IPS DF 4.7 (cell line): ENCODE data around the gene VASP.

Experiments
- DNase-seq: peaks from one replicate; pipeline ENCODE4 v3.0.0-alpha.2; 2013; ENCODE audit warnings: low spot score; ENCODE audit errors: extremely low read depth

The VASP gene

DNA sequence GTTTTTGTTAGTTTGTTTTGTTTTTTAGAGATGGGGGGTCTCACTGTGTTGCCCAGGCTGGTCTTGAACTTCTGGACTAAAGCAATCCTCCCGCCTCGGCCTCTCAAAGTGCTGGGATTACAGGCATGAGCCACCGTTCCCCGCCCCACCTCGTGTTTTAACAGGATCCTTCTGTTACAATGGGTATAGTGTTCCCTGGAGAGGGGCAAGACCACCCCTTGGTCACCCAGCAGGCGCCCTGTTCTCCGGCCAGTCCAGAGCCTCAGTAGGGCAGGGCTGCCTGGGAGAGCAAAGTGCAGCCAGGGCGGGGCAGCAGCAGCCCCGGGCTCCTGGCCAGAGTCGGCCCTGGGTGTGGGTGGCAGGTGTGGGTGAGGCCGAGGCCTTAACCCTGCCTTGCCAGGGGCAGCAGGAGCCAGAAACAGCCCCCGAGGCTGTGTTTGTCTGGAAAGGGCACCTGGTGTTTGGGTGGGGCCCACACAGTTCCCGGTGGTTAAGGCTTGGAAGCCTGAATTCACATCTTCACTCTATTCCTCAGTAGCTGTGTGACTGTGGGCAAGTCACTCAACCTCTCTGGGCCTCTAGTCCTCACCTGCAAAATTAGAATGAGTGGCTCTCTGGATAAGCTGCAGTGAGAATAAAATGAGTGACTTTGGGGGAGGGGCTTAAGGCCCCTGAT lies 7.2 kb downstream of the VASP start:
- DNase-seq: no peak

DNA sequence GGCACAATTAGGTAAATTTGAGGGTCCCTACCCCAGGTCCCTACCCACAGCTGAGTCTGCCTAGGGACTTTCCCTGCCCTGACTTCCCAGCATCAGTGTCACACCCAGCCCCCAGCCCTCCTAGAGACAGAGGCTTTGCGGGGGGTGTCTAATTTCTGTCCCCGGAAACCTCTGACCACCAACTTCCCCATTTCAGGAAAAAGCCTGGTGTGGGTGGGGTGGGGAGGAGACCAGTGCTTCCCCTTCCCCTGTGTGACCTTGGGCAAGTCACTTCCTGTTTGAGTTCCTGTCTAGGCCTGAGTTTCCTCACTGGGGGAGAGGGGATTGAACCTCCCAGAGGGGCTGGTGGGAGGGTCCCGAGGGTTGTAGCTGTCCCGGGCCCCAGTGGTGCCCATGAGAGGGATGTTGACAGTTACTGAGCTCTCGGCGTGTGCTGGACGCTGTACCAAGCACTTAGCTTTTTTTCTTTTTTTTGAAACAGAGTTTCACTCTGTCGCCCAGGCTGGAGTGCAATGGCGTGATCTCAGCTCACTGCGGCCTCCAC lies 7.9 kb downstream of the VASP start:
- no peak for DNase-seq

DNA sequence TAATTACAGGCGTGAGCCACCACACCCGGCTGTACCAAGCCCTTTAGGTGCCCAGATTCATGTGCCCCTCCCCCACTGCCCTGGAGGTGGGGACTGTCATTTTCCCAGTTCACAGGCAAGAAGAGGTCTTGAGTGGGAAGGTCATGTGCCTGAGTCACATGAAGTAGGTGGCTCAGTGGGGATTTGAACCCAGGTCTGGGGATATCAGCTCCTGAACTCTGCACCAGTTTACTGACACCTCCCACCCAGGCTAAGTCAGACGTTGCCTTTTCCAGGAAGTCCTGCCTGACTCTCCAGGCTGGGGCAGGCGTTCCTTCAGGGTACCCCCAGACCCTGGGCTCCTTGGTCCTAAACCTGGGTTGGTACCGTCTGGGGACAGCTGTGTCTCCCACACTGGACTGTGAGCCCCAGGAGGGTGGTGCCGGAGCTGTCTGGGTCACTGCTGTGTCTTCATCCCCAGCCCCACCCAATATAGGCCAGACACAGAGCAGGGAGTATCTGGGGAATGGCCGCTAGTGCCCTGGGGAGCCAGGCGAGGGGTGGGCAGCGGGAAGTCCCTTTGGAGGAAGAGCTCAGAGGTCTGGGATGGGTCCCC lies 8.6 kb downstream of the VASP start:
- no peak for DNase-seq

DNA sequence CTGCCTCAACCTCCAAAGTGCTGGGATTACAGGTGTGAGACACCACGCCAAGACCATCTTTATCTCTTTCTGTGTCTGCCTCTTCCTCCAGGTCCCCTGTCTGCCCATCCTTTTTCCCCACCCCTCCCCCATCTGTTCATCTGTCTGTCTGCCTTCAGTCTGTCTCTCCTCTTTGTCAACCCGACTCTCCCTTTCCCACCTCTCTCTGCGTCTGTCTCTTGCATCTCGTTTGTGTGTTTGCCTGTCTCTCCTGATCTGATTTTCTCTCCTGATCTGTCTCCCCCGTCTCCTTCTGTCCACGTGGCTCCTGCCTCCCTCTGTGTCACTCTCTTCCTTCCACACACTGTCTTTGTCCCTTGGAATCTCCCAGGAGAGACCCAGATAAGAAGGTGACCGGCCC lies 10.0 kb downstream of the VASP start:
- DNase-seq: no peak

DNA sequence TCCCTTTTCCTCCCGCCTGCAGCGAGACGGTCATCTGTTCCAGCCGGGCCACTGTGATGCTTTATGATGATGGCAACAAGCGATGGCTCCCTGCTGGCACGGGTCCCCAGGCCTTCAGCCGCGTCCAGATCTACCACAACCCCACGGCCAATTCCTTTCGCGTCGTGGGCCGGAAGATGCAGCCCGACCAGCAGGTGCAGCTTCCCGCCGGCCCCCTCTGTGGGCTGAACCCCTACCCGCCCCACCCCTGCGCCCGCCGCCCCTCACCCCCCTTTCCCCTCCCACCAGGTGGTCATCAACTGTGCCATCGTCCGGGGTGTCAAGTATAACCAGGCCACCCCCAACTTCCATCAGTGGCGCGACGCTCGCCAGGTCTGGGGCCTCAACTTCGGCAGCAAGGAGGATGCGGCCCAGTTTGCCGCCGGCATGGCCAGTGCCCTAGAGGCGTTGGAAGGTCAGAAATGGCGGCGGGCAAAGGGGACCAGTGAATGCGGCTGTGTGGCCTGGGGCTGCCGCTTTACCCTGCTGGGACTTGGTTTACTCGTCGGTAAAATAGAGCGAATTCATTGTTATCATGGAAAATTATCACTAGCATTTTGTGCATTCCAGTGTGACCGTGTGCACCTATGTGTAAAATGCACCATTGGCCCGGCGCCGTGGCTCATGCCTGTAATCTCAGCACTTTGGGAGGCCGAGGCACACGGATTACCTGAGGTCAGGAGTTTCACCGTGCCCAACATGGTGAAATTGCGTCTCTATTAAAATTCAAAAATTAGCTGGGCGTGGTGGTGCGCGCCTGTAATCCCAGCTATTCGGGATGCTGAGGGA lies 10.6 kb downstream of the VASP start:
- DNase-seq: no peak

DNA sequence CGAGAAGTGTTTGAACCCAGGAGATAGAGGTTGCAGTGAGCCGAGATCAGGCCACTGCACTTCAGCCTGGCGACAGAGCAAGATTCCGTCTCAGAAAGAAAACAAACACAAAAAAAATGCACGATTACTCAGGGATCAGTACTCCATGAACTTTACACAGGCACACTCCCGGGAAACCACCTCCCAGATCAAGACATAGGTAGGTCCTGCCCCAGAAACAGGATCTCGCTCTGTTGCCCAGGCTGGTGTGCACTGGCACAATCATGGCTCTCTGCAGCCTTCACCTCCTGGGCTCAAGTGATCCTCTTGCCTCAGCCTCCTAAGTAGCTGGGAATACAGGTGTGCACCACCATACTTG lies 11.2 kb downstream of the VASP start:
- no peak for DNase-seq

DNA sequence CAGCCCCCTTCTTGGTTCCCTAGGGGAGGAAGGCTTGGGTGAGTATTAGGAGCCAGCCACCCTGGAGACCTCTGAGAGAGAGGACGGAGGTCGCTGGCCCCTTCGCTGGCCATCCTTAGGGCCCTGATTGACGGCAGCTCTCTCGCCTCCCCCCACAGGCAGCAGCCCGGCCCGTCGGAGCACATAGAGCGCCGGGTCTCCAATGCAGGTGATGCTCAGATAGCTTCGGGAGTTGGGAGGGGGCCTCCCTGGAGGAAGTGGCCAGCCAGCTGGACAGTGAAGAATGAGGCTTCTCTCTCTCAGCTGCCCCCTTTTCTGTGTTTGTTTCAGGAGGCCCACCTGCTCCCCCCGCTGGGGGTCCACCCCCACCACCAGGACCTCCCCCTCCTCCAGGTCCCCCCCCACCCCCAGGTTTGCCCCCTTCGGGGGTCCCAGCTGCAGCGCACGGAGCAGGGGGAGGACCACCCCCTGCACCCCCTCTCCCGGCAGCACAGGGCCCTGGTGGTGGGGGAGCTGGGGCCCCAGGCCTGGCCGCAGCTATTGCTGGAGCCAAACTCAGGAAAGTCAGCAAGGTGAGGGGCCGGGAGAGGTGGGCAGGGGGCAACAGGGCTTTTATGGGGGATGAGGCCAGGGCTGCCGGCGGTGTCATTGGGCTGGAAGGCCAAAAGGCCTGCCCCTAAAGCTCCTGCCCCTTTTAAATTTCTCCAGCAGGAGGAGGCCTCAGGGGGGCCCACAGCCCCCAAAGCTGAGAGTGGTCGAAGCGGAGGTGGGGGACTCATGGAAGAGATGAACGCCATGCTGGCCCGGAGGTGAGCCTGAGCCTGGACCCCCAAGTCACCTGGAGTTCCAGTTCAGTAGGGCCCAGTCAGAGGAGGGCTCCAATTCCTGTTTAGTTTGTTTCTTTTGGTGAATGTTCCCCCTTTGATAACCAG lies 15.0 kb downstream of the VASP start:
- DNase-seq: no peak

DNA sequence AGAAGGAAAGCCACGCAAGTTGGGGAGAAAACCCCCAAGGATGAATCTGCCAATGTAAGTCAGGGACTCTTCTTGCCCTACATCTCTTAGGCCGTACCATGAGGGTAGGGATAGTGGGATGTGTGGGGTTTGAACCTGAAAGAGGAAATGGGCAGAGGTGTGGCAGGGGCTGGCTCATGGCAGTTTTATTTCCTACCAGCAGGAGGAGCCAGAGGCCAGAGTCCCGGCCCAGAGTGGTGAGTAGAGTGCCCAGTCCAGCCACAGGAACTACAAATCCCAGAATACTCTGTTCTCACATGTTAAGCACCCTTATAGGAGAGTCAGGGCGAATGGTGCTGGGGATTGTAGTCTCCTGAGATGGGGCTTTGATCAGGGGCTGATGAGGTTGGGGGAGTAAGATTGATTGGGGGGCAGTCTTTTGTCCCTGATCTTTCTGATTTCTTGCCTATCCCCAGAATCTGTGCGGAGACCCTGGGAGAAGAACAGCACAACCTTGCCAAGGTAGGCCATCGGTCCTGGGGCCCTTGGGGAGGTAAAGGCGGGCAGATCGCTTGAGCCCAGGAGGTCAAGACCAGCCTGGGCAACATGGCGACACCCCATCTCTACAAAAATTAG lies 16.5 kb downstream of the VASP start:
- DNase-seq: no peak

DNA sequence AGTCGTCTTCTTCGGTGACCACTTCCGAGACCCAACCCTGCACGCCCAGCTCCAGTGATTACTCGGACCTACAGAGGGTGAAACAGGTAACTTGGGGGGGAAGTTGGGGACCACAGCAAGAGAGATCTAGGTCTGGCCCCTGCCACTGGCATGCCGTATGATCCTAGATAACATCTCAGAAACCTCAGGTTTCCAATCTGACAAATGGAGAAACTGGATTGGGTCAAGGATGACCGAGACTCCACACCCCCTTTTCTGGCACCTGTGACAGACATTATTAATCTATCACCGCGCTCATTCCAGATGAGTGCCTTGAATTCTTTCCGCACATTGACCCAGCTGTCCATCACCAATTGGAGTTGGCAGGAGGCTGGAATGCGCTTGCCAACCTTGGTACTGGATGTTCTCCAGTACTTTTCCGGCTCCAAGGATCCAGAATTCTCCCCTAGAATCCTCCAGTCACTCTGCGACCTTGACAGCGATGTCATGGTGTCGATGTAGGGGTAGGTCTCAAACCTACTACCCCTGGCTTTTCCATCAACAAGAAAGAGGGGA lies 17.4 kb downstream of the VASP start:
- no peak for DNase-seq

DNA sequence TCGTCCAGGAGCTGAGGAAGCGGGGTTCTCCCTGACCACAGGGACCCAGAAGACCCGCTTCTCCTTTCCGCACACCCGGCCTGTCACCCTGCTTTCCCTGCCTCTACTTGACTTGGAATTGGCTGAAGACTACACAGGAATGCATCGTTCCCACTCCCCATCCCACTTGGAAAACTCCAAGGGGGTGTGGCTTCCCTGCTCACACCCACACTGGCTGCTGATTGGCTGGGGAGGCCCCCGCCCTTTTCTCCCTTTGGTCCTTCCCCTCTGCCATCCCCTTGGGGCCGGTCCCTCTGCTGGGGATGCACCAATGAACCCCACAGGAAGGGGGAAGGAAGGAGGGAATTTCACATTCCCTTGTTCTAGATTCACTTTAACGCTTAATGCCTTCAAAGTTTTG lies 18.9 kb downstream of the VASP start:
- no peak for DNase-seq

DNA sequence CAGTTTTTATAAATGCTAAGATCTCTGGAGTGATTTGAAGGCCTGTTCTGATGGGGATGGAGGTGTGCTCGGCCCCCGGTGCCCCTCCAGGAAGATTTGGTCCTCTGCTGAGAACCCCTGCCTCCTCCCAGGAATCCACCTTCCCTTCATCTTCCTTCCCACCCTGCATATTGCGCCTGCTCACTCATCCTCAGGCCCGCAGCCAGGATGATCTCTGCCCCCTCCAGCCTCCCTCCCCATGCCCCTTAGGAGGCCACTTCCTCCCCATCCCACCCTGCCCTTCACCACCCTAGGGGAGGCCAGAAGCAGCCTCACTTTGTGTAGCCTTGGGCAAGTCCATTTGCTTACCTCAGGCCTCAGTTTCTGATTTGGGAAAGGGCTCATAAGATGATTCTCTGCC lies 19.7 kb downstream of the VASP start:
- DNase-seq: no peak

DNA sequence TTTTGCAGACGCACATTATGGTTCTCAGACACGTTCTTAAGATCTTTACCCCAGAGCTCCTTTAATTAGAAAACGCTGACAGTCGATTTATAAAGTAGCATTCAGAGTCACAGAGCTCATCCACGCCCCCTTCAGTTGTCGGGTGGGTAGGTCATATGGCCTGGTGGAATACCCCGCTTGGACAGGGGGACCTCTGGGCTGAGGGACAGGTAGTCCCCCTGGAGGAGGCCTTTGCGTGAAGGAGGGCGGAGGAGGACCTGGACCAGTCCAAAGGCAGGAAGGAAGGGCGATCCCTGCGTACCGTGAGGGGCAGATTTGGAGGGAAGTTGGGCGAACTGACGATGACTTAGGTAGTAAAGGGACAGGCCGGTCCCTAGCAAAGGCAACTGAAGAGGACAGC lies 20.5 kb downstream of the VASP start:
- no peak for DNase-seq

DNA sequence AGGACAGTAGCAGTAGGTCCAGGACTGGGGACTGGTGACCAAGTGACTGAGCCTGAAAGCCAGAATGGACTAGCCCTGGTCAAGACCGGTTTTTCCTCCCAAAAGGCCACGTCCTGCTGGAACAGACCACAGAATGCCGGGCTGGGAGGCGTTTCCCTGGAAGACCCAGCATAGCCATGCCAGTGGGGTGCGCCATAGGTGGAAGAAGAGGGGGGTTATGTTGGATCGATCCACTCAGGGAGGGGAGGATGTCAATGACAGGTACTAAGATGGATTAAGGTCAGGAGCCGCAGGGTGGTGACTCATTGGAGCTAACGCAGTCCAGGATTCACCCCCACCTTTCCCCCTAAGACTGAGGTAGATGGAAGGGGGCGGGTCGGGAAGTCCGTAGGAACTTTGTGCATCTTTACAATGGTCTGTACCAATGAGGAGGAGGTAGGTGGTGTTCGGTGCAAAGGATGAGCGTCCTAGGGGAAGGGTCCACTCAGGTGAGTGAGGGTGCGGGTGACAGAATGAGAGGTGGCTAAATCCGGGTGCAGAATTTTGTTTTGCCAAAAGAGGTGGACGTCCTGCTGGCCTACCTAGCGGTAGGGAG lies 21.0 kb downstream of the VASP start:
- DNase-seq: no peak

DNA sequence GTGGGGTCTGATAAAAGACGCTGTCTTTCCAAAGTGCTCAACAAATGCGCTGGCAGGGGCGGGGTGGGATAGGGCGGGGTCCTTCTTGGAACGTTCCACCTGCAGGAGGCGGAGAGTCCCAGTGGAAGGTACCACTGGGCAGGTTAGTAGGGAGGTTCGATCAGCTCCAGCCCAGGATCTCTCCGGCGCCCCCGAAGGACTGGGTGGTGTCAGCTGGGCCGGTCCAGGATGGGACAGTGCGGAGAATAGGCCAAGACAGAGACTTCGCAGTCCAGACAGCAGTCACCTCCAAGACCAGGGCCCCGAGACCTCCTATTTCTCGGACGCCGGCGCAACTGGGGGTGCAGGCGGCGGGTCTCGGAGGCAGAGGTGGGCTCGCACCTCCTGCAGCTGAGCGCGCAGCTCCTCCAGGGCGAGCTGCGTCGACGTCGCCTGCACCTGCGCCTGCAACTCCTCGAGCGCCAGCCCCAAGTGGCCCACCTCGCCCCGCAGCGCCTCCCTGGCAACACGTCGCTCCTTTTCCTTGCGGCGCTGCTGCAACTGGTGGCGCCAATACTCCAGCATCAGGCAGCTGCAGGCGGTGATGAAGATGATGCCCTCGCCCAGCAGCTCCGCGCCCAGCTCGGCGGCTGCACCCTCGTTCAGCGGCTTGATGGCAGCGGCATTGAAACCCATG lies 21.6 kb downstream of the VASP start:
- DNase-seq: no peak

DNA sequence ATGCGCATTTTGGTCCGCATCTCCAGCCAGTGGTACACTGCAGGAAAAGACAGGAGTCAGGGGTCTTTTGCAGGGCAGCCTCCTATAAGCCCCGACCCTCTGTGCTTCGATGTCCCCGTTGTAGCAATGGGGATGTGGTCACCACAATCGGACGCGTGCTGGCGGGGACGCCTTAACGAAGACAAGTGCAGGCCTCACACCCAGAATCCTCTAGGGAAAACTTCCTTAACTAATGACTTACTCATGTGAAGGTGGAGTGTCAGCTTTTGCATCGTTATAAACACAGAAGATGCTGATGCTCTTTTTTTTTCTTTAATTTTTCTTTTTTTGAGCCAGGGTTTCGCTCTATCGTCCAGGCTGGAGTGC lies 22.1 kb downstream of the VASP start:
- no peak for DNase-seq

DNA sequence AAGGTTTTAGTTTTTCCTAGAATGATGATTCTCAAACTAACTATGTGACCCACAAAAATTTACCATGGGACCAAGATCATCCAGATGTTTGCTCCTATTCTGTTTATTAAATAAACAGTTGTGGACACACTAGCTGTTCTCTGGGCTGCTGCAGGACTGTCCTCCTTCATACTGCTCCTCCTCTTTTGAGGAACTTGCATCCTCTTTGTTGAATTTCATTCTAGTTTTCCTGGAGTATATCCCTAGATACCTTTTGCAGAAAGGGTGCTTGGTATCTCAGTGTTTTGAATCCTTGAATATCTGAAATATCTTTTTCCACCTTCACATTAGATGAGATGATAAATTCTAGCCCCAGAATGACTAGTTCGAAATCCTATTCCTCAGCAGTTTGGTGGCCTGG lies 24.1 kb downstream of the VASP start:
- DNase-seq: no peak

DNA sequence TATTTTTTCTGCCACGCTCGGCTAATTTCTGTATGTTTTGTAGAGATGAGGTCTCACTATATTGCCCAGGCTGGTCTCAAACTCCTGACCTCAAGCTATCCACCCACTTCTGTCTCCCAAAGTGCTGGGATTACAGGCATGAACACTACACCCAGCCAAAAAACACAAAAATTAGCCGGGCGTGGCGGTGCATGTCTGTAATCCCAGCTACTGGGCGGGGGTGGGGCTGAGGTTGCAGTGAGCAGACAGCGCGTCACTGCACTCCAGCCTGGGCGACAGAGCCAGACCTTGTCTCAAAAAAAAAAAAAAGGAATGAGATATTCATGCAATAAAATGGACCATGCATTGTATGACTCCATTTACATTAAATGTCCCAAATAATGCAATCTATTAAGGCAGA lies 32.2 kb downstream of the VASP start:
- DNase-seq: no peak

DNA sequence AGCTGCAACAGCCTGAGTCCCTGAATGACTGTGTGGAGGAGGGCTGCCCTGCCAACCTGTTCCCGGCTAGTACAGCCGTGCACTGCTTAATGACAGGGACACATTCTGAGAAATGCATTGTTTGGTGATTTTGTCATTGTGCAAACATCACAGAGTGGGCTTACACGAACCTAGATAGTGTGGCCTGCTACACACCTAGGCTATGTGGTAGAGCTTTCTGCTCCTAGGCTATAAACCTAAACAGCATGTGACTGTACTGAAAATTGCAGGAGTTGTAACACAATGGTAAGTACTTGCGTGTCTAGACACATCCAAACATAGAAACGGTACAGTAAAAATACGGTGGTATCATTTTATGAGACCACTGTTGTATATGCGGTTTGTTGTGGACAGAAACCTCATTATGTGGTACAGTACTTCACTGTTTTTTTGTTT lies 35.0 kb downstream of the VASP start:
- no peak for DNase-seq

DNA sequence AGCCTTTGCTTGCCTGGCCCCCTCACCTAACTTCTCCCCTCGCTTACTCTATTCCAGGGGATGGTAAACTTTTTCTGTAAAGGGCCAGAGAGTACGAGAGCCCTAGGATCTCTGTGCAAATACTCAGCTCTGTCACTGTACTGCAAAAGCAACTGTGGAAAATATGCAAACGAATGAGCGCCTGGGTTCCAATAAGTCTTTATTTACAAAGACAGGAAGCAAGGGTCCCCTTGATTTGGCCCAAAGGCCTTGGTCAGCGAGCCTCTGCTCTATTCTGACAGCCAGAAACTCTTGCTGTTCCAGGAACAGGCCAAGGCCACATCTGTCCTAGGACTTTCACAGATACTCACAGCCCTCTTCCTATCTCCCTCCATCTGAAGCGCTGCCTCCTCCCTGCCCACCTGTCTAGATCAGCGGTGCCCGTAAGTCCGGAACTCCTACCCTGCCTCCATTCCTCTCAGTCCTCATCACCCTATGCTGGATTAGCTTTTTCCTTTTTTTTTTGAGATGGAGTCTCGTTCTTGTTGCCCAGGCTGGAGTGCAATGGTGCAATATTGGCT lies 40.0 kb downstream of the VASP start:
- no peak for DNase-seq
